Neural progenitor cell (in vitro differentiated cells): ENCODE results near the gene PAX7.

ENCODE experiments used
- CTCF ChIP-seq: fragments of 200-600 bp; sonication (generic); IDR thresholded peaks from 2 replicates; pipeline ENCODE4 v1.5.1; 2017; ENCODE audit warnings: antibody characterized with exemption, mild to moderate bottlenecking
- EZH2 ChIP-seq: fragments of 200-600 bp; sonication (generic); IDR thresholded peaks from 2 replicates; pipeline ENCODE4 v1.6.1; 2017; ENCODE audit warnings: antibody characterized with exemption, mild to moderate bottlenecking, moderate library complexity

GRCh38 chr1:18641005-18641941, 10.6 kb downstream of the PAX7 start:
- TF ChIP-seq EZH2 (peak; percentile 78), CTCF (no peak)
